GM19238 (cell line): ENCODE data around the gene GNB5.
A peak's percentile ranks its signal among the peaks of the same experiment; 100 is the strongest.
"Not testable (repeated sequence)": the region's sequence is repeated elsewhere in the genome, so short reads cannot be mapped to it uniquely, and the experiment has no call there.

Experiments
- DNase-seq: peaks from one replicate; pipeline ENCODE4 v3.0.0; 2011; ENCODE audit warnings: low spot score; ENCODE audit not compliant: insufficient read length

The GNB5 gene

DNA sequence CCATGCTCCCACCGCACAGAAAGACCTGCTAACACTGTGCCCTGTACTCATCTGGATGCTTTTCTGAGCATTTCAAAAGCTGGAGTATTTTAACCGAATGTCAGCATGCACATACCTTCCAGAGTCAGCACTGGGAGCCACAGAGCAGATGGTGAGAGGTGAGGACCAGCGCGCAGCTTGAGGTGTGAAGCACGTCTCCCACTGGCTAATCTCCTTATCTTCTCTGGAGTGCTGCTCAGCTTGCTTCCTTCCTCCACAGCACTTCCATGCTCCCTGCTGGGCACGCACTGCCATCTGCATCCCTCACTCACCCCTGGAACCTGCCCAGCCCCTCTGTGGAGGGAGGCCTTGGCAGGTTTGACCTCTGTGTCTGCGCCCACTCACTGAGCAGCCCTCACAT lies at the start of gene GNB5:
Gene GNB5 (minus strand): TSS at position 186 of the 400 bp plus-strand sequence. CDS start 6,716 bp downstream, outside the sequence.
- no peak for DNase-seq

DNA sequence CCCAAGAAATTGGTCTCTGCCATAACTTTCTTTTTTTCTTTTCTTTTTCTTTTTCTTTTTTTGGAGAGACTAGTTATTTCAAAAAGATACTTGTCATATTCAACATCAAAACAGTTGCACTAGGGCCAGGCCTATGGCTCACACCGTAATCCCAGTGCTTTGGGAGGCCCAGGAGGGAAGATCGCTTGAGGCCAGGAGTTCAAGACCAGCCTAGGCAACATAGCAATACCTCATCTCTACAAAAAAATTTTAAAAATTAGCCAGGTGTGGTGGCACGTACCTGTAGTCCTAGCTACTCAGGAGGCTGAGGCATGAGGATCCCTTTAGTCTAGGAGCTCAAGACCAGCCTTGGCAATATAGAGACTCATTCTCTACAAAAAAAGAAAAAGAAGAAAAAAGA lies 49.0 kb upstream of the GNB5 start:
- DNase-seq: no peak

DNA sequence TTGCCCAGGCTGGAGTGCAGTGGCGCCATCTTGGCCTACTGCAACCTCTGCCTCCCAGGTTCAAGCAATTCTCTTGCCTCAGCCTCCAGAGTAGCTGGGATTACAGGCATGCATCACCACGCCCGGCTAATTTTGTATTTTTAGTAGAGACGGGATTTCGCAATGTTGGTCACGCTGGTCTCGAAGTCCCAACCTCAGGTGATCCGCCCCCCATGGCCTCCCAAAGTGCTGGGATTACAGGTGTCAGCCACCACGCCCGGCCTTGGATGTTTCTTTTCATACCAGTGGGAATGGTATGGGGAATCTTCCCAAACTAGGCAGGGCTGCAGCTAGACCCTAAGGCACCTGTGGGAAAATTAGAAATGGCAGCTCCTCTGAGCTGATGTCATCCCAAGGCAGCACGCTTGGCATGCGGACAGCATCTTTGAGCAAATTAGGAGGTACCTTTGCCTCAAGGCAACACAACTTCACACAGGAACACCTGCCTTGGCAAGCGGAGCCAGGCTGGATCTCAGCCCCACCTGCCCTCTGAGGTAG lies 47.9 kb upstream of the GNB5 start:
- DNase-seq: not testable (repeated sequence)

DNA sequence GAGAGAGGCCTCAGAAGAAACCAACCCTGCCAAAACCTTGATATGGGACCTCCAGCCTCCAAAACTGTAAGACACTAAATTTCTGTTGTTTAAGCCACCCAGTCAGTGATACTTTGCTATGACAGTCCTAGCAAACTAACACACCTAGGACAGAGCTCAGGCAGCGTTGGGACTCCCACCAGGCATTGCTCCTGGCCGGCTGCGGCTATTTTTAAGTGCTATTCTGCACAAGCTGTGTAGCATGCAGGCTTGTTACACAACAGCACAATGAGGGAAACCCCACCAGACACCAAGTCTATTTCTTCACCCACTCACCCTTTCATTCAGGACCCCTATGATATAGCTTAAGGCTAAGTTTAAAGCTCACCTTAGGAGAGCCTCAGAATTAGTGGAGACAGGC lies 47.0 kb upstream of the GNB5 start:
- DNase-seq: no peak

DNA sequence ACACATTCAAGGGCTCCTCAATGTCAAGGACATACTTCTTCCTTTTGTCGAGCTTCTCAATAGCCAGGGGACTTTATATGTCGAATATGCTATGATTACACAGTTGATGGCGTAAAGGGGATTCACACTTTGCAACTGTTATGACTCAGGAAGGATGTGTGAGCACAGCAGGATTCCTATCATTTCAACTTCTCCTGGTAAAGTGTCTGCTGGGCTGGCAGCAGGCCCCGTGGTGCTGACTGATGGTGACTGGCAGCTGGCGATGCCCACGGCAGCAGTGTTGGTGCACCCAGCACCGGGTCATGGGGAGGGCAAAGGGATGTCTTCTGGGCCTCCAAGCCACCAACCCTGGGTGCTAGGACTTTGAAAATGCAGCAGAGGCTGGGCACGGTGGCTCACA lies 44.8 kb upstream of the GNB5 start:
- no peak for DNase-seq

DNA sequence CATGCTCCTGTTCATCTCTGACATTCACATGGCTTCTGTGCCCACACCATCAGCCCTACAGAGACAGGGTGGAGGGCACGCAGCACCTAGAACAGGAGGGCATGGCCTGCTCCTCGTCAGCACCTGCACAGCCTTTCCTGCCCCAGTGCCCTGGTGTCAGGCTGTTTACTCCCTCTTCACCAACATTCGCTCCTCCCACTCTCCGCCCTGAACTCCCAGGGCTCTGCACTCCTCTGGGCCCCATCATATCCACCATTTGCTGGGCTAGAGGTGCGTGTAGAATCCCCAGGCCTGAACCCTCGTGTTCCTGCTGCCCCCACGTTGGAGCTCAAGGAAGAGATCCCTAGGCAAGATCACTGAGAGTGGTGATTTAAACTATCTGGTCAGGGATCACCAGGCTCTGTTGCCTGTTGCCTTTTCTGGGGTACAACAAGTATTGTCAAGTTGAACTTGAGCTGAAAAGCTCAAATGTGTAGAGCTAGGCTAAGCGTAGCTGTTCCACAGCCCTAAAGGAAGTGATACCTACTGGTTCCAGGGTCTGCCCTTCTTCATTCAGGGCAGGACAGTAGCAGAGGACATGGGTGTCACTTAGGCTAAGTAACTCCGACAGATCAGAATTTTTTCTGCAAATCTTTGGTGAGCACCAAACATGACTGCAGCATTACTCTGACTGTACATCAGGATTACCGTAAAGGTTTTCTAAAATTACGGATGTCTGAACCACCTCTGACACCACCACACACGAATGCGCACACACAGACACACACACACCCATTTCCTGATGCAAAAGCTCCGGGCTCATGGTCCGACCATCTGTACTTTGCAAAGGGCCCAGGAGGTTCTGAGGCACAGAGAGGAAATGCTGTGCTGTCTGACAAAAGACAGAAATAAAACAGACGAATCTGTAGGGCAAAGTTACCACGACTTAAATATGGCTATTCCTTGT lies 43.7 kb upstream of the GNB5 start:
- DNase-seq: no peak

DNA sequence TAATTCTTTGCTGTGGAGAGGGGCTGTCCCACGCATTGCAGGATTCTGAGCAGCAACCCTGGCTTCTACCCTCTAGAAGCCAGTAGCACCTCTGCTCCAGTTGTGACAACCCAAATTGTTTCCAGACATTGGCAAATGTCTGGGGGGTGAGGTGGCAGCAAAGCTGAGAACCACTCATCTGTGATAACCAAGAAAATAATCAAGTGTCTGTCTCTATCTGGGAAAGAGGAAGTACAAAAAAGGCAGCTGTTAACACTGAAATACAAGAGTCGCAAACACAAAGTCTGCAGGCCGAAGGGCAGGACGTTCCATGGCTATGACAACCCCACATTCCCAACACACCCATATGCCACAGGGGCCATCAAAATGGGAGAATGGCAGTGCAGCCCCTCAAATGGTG lies 42.2 kb upstream of the GNB5 start:
- DNase-seq: no peak

DNA sequence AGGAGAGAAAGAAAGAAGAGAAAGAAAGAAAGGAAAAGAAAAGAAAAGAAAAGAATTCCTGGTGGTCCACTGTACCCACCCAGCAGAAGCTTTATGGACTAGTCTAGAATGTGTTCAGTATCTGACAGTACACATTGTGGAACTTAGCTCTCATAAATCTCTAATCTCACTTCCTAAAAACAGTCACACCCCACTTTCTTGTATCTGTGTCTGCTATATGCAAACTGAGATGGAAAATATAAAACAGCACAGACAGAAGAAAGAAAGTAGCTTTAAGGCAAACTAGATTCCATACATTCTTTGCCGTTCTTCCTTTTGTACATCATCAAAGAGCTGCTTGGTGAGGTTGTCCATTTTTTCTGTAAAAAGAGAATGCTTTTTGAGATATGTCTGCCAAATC lies 41.1 kb upstream of the GNB5 start:
- DNase-seq: no peak

DNA sequence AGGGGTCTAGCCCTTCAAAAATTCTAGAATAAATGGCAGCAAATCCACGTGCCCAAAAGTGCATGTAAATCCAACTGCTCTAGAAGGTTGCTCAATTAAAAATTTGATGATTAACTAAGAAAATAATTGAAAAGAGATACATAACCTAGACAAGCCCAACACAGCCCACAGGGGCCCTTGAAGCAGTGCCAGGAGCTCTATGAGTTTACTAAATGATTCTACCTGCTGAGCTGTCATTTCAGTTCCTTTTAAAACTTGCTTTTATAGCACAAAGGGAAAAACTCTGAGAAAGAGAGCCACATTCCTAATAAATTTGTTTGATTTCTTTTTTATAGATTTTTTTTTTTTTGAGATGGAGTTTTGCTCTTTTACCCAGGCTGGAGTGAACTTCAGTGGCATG lies 38.9 kb upstream of the GNB5 start:
- DNase-seq: no peak

DNA sequence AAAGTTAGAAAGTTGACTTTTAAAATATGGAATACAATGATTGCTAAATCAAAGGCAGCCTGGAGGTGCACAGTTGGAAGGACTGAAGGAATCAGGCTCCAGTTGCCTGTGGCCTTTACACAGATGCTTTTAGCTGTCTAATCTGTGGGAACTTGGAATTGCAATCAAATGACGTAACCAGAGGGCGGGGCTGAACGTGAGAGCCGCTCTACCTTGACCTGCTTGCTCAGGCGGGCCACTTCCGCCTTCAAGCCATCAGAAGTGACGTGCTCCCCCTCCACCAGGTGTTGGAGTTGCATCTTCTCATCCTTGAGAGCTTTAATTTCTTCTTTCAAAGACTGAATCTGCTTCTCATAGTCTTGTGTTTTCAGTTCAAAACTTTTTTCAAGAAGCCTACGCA lies 37.7 kb upstream of the GNB5 start:
- no peak for DNase-seq

DNA sequence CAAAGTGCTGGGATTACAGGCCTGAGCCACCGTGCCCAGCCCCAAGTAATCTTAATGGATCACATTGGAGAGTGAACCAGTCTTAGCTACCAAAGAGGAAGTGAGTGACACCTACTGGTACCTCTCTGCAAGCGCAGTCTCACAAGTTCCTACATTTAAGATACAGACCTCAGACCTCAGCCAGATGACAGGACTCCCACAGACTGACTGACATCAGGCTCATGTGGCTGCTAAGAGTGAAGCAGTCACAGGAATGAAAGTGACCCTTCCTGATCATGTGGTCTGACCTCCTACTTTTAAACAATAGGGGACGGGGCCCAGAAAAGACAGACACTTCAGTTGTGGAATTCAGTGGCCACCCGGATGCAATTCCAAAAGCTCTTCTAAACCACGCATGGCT lies 36.3 kb upstream of the GNB5 start:
- peak; percentile 64 for DNase-seq

DNA sequence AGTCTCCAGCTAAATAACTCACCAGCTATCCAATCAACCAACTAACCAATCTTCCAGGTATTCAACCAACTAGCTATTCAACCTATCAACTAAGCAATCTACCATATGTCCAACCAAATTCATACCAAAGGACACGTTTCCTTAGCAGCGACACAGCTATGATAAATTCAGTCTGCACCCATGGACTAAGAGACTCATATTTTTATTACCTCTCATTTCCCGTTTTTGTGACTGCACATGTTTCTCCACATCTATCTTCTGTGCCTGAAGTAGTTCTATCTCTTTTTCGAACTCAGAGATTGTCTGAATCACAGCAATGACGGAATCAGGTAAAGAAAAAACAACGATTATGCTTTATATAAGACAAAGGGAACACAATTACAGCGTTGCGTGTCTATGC lies 34.0 kb upstream of the GNB5 start:
- DNase-seq: no peak

DNA sequence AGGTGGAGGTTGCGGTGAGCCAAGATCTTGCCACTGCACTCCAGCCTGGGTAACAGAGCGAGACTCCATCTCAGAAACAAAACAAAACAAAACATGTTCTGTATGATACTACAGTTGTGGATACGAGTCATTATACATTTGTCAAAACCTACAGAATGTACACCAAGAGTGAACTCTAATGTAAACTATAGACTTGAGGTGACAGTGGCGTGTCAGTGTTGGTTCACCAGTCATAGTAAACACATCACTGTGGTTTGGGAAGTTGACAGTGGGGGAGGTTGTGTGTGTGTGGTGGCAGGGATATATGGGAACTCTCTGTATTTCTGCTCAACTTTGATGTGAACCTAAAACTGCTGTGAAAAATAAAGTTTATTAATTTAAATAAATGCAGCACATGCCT lies 33.0 kb upstream of the GNB5 start:
- DNase-seq: no peak

DNA sequence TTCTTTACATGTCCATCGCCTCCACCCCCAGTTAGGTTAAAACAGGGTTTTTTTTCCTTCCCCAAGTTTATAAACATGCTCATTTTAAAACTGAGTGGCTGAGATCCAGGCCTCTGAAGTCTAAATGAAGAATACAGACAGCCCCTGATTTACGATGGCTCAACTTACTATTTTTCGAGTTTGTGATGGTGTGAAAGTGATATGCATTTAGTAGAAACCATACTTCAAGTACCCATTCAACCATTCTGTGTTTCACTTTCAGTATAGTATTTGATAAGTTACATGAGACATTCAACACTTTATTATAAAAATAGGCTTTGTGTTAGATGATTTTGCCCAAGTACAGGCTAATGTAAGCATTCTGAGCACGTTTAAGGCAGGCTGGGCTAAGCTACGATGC lies 30.5 kb upstream of the GNB5 start:
- DNase-seq: no peak

DNA sequence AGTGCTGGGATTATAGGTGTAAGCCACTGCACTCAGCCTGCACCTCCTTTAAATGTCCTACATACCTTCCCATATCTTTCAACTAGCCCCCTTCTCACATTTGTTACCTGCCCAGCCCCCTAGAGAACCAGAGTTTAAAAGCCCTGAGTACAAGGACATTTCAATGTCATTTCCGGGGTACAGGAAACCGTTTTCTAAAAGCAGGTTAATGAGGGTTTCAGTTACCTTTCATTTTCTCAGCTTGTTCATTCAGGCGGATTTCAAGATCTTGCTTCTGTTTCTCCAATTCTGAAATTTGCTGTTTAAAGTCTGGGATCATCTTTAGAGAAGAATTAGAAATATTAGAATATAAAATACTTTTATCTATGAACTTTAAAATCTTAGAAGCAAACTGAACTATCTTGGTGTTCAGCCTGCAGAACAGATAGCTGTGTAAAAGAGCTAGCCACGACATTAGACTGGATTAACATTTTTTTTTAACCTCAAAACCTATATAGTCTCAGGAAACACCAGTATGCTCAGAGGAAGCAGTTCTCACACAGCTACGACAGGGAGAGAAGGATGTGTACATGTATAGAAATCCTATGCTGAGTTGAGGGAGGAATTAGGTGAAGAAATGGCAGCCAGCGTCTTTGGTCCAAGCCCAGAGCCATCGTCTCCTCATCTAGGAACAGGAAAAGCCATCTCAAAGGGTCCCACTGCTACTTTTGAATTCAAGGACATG lies 29.9 kb upstream of the GNB5 start:
- no peak for DNase-seq

DNA sequence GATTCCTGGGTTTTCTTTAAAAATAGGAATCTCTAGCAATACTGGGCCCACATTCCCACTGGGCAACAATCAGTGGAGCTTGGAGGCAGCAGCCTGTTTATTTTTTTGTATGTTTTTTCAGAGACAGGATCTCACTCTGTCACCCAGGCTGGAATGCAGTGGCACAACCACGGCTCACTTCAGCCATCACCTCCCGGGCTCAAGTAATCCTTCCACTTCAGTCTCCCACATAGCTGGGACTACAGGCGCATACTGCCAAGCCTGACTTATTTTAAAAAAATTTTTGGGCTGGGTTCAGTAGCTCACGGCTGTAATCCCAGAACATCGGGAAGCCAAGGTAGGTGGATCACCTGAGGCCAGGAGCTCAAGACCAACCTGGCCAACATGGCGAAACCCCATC lies 29.1 kb upstream of the GNB5 start:
- no peak for DNase-seq

DNA sequence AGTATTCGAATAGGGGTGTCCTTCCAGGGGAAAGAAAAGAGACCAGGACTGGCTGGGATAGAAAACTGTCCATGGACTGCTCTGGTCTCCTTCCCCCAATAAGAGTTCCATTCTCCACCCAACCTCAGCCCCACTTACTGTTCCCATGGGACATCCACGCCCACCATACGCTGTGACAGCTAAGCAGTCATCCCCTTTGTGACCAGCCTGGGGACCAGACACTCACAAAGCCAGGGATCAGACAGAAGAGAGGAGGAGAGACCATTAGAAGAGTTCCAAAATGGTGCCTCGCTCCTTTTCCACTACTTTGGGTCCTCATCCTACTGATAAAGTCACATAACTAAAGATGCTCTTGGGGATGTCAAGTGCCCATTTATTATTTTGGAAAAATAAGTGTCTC lies 27.6 kb upstream of the GNB5 start:
- DNase-seq: no peak

DNA sequence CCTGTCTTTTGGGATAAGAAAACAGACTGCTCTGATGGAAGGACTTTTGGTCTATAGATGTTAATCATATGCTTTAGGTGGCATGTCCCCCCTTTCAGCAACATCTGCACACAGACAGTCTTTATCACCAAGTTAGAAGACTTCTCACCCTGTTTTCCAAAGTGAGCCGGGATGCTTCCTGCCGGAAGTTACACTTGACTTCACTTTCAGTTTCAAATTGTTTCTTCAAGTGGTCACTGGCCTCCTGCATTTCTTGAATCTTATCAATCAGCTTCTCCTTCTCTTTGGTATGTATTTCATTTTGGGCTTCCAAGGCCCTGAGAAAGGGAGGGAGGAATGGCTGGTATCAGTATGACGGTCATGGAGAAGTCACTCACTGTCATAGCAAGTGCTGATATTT lies 27.2 kb upstream of the GNB5 start:
- DNase-seq: no peak

DNA sequence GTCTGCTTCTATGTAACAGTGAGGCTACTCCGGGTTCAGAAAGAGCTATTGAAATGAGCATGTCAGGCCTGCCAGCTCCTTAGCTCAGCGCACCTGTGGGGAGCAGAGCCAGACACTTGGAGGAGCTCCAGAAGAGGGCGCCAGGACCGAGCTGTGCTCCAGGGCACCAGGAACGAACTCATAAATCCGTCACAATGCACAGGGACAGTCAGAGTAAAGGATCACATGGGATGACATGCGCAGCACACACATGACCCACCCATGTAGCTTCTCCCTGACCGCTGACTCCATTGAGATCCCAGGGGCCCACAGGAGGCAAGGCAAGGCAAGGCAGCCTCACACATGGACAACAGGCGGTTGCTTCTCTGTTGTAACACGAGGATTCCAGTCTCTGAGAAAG lies 26.0 kb upstream of the GNB5 start:
- no peak for DNase-seq

DNA sequence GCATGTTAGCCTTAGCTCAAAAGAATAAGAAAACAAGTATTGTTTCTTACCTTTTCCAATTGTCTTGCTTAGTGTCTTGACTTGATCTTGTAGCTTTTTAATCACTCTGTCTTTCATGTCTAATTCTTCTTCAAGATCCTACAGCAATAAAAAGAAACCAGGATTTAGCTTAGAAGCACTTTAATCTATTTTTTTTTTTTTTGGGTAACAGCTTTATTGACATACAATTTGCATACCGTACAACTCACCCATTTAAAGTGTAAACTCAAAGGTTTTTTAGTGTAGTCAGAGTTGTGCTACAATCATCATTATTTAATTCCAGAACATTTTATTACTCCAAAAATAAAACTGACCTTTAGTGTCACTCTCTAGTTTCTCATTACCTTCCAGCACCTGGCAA lies 23.4 kb upstream of the GNB5 start:
- DNase-seq: no peak

DNA sequence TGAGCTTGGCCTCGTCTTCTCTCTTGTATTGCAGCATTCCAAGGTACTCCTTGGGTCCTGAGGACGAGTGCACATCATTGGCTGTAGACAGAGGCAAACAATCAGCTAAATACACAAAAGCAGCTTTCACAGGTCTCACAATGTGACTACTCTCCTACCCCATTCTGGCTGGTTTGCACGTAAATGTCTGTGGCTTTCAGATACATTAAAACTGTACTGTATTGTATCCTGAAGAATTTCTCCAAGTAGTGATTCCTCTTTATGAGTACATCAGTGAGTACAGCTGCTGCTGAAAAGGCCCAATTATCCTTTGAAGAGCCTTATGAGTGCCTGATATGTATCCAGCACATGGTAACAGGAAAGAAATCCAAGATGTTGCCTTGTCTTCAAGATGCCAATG lies 22.0 kb upstream of the GNB5 start:
- DNase-seq: no peak

DNA sequence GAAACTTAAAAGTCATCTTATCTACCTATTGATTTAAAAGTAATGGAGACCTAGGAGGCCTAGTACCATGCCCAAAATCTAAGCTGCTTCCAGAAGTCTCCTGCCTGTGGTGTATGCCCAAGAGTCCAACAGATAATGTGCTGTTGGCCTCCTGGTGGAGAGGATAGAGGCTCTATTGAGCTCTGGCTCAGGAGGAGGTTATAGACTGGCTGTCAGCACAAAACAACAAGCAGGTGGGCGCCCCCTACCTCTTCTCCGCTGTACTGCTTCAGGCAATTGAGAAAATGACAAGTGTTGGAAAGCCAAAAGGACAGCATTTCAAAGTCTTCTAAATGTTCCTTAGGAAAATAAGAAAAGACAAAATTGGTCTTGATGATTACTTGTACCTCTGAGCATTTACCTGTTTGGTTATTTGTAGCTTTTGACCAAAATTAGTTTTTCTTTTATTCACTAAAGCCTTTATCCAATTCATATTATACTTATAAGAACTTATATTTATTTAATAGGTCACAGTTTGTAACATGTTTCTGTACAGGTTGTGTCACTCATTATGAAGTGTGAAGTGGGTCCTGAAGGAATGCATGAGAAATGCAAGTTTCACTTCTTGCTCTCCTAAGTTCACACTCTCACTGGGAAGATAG lies 17.2 kb upstream of the GNB5 start:
- peak; percentile 53 for DNase-seq
